GM18951 (cell line): ENCODE measurements around the gene IGSF21.

Source experiments
- POLR2A ChIP-seq: IDR thresholded peaks from 4 replicates; pipeline ENCODE4 v1.6.1; 2011; ENCODE audit warnings: mild to moderate bottlenecking; ENCODE audit not compliant: insufficient read length, insufficient read depth; ENCODE audit errors: extremely low read depth
- in situ Hi-C: fragments of 300-500 bp; cut with MboI; formaldehyde crosslinking; loops from one replicate; pipeline ENCODE4 v1.12.0; 2022; ENCODE audit warnings: low sequenced_read_pairs, mixed read lengths, inconsistent platforms; ENCODE audit not compliant: unreplicated experiment

IGSF21 gene

DNA sequence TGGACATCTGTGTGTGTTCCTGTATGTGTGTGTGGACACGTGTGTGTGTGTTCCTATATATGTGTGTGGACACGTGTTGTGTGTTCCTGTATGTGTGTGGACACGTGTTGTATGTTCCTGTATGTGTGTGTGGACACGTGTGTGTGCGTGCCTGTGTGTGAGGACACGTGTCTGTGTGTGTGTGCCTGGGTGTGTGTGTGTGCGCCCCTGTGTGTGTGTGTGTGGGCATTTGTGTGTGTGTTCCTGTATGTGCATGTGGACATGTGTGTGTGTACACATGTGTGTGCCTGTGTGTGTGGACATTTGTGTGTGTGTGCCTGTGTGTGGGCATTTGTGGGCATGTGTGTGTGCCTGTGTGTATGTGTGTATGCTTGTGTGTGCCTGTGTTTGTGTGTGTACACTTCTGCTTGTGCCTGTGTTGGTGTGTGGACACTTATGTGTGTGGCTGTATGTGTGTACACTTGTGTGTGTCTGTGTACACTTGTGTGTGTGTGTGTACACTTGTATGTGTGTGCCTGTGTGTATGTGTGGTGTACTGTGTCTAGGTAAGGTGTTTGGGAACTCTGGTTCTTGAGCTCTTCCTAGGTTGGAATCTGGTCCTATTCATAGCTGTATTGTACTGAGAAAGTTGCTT is 3.7 kb upstream of the IGSF21 start:
- TF ChIP-seq POLR2A, result no peak
- in situ Hi-C loops, result loop anchor here (25.0 kb wide), 1 partner anchor 442 kb away; no protein-coding TSS in a partner anchor

DNA sequence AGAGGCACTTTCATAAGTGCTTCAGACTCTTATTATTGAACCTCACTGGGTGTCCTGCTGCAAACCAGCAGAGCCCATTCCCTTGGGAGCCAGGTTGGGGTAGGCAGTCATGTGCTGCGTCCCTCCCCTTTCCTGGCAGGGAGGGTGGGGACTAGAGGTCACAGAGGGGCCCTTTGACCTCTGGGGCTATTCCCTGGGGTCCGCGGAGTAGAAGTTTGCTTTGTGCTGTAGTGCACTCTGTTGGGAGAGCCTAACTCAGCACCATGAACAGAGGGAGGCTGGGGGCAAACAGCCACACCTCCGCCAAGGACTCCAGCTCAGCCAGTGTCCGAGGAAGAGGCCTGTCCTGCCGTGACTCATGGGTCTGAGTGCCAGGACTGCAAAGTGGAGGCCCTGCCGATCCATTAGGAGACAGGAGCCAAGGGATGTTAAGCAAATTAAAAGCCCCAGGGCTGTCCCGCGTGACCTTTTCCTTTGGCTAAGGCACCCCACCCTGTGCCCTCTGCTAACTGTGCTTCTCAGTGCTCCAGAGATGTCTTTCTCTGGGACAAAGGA is 3.0 kb upstream of the IGSF21 start:
- in situ Hi-C loops, result loop anchor here (25.0 kb wide), 1 partner anchor 442 kb away; no protein-coding TSS in a partner anchor
- no peak for TF ChIP-seq POLR2A

DNA sequence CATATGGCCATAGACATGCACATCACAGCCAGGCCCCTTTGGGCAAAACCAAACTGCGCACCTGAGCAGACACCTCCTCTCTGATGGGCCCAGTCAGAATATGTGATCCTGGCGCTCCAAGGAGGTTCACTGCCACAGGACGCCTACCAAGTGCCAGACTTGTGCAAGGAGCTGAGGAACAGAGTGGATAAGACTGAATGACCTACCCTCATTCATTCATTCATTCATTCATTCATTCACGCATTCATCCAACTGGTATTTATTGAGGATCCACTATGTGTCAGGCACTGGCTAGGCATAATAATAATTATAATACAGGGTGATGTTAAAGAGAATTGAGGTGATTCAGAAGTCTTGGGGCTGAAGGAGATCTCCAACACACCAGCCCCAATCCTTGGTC is 2.4 kb upstream of the IGSF21 start:
- in situ Hi-C loops, result loop anchor here (25.0 kb wide), 1 partner anchor 443 kb away; no protein-coding TSS in a partner anchor
- TF ChIP-seq POLR2A, result no peak

DNA sequence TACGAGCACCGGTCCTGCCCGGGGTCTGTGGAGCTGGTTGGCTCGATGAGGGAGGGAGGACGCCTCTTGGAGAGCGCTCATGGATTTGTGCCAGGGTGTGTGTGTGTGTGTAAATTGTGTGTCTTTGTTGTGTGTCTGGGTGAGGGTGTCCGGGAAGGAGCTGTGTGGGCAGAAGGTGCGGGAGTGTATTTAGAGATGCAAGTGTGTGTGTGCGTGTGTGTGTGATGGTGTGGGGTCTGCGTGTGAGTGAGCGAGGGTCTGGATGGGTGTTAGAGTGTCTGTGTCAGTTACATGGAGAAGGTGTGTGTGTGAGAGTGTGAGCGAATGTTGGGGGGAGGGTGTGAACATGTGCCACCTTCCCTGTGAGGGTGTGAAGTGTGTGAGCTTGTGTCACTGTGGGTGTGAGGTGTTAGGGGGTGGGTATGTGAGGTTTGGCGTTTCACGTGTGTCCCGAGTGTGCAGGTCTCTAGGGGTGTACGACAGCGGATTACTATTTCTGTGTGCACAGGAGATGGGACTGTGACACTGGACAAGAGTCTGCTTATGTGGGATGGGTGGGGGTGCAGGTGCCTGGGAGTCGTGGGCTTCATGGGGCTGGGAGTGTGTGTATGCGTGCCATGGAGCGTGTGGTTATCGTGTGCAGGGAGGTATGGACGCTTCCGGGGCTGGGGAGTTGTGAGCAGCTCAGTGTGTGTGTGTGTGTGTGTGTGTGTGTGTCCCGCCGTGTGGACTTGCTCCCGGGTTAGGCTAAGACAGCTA is 880 bp downstream of the IGSF21 start:
- in situ Hi-C loops, result loop anchor here (25.0 kb wide), 1 partner anchor 446 kb away; no protein-coding TSS in a partner anchor
- TF ChIP-seq POLR2A, result no peak

DNA sequence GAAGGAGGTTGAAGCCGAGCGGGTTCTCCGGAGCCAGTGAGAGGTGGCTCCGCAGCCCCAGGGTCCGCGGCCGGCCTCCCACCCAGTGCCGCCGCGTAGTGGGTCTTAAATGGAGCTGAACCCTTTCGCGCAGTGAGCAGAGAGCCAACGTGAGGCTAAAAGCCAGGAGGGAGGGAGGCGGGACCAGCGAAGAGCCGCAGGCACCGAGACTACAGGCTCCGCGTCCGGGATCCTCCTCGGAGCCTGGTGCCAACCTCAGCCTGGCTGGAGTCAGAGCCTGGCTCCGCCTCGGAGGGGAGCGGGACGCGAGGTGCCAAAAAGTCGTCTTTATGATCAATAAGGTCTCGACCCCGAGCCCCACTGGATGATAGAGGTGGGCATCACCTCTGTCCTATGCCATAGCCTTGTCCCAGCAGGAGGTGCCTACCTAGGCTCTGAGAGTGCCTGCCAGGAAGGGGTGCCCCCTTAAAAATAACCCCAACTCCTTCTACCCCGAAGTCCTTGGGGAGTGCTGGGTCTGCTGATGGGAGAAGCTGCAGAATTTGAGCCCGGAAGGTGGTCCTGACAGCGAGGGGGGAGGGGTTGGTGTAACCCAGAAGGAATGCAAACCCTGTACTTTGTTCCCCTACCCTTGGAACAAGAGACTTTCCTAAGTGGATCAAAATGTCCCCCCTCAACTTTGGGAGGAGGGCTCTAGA is 1.6 kb downstream of the IGSF21 start:
- in situ Hi-C loops, result loop anchor here (25.0 kb wide), 1 partner anchor 447 kb away; no protein-coding TSS in a partner anchor
- no peak for TF ChIP-seq POLR2A

DNA sequence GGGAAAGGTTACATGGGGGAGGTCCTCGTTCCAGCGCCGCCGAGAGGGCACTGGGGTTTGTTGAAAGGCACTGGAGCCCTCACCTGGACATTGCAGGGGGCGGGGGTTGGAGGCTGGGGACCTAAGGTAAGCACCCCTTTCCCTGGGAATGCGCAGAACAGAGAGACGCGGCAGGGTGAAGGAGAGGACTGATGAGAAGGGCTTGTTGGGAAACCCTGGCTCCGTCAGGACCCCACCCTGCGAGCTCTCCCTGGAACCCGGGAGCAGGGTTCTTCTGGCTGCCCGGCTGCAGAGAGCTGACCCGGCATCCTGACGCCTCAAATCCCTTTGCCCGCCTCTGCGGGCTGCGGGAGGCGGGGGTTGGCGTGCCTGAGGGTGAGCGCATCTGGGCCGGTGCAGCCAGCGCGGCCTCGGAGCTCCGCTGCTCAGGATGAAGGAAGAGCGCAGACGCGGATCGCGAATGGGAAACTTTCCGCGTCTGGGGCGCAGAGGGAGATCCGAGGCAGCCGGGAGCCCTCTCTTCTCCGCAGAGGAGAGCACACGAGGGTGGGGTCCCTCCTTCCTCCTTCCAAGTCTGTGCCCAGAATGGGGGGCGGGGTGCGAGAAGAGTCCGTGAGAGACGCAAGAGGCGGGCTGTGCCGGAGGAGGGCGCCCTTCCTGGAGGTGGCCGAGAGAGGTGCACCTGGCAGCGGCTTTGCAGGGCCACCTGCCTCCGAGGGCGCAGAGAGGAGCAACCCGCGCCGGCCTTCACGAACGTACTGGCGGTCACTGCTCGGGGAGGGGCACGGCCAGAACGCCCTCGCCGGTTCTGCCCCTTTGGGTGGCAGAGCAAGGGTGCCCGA is 2.4 kb downstream of the IGSF21 start:
- in situ Hi-C loops, result loop anchor here (25.0 kb wide), 1 partner anchor 448 kb away; no protein-coding TSS in a partner anchor
- TF ChIP-seq POLR2A, result no peak

DNA sequence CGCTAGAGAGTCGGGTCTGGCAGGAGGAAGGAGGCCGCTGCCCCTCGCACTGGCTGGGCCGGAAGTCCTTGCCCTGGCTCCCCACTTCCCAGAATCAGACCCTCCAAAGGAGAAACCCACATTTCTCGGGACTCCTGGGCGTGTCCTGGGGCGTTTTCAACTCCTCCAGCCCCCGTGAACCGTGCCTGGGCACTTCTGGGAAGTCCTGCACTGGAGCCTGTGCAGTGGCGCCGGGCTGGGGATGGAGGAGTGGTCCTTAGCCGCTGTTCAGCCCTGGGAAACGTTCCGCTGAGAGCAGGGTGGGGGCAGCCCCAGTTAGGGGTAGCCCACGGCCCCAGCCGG is 3.0 kb downstream of the IGSF21 start:
- TF ChIP-seq POLR2A, result no peak
- in situ Hi-C loops, result loop anchor here (25.0 kb wide), 1 partner anchor 448 kb away; no protein-coding TSS in a partner anchor

DNA sequence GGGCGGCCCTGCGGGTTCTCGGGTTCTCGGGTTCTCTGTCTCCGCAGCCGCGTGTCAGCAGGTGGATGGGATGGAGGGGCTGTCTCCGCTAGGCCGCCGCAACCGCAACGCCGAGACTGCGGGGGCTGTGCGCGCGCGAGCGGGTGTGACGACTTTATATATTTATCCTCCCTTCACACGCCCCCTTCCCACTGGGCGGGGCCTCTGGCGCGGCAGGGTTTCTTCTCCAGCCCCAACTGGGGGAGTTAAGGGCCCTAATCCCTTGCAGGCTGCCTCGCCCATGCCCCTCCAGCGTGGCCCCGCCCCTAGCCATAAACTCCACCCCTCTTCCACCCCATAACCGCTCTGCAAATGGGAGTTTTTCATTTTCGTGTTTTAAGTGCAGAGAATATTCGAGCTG is 3.4 kb downstream of the IGSF21 start:
- TF ChIP-seq POLR2A, result no peak
- in situ Hi-C loops, result loop anchor here (25.0 kb wide), 1 partner anchor 449 kb away; no protein-coding TSS in a partner anchor

DNA sequence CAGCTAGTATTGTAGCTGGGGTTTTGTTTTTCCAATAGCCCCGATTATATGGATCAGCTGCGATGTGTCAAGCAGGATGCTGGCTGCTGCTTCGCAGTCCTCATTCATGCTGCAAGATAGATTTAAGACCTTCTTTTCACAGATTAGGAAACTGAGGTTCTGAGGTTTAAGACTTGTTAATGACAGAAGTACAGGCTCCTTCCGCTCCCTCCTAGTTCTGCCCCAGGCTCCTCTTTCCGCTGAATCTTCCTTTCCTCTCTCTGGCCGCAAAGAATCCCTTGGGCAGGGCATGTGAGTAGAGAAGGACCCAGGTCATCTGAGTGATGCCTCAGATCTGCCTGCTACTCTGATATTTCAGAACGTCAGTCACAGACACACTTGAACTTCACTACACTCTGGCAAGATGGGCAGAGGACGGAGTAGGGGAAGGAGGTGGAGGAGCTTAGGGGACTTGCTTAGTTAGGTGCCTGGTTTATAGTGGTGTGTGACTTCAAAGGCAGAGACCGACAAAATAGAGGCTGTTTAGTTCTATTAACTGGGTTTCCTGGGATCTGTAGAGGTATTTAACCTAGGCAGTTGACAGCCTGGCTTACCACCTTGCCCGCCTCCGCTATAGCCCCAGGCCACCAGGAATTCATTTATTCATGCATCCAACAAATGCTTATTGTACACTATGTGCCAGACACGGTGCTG is 4.2 kb downstream of the IGSF21 start:
- in situ Hi-C loops, result loop anchor here (25.0 kb wide), 1 partner anchor 449 kb away; no protein-coding TSS in a partner anchor
- no peak for TF ChIP-seq POLR2A

DNA sequence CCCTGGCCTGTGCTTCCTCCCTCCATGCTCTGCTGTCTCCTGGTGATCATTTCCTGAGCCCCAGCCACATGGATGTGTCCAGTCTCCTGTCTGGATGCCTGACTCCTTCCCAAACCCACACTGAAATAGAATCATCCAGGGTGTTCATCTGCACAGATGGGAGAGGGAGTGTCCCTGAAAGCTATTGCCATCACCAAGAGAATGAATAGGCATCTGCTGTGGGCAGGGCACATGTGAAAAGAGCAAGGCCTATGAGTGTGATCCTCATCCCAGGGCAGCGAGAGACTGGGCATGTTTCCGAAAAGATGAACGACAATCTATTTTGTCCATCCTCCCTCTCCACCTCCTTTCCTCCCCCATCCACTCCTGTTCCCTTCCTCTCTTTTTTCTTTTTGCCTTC is 5.0 kb downstream of the IGSF21 start:
- in situ Hi-C loops, result loop anchor here (25.0 kb wide), 1 partner anchor 450 kb away; no protein-coding TSS in a partner anchor
- no peak for TF ChIP-seq POLR2A

DNA sequence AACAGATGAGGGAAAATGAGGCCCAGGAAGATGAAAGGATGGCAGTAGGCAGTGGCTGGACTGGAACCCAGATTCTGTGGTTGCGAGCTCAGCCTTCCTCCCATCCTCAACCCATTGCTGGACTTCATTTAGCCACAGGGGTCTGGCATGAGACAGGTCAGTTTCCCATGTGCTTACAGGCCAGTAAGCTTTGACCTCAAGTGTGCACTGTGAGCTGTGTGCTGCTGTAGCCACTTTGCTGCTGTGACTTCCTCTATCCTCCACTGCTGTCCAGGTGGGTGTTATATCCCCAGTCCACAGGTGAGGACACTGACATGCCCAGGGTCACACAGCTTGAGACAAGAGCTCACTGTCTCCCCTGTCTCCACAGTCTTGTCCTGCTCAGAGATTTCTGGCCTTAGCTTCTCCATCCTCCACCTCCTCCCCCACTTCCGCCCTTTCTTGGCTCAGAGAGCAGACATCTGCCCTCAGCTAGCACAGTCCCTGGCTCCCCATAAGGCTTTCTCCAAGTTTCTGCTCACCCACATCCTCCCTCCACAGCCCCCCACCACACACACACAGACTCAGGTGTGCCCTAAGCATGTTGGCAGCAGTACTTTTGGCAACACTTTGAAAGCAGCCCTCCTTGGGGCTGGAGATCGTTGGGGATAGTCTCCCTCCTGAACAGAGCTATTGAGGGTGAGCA is 7.3 kb downstream of the IGSF21 start:
- in situ Hi-C loops, result loop anchor here (25.0 kb wide), 1 partner anchor 453 kb away; no protein-coding TSS in a partner anchor
- no peak for TF ChIP-seq POLR2A

DNA sequence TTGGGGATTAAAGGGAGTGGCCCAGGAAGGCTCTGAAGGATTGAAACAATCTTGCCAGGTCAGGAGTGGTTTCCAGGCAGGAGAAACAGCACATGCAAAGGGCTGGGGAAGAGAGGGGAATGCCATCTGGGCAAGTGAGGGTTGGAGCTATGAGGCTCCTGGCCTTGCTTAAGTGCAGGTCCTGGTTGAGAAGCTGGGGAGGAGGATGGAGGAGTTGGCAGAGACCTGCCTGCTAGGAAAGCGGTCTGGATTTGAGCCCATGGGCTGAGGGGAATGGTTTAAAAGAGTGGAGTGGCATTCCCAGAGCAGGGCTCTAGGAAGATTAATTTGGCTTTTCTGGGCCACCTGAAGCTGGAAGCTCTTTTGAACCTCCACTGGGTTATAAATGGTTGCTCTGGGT is 9.2 kb downstream of the IGSF21 start:
- no peak for TF ChIP-seq POLR2A
- in situ Hi-C loops, result loop anchor here (25.0 kb wide), 1 partner anchor 454 kb away; no protein-coding TSS in a partner anchor
